22Rv1 (cell line): Measurements from ENCODE around the gene CDYL.

Experiments used
- H3K27ac ChIP-seq: fragments of 450-650 bp; 2 replicates; pipeline ENCODE4 v1.5.1; 2017
- ZFX ChIP-seq: fragments of 450-650 bp; IDR thresholded peaks from 2 replicates; pipeline ENCODE4 v1.6.1; 2017; ENCODE audit warnings: antibody characterized with exemption, borderline replicate concordance
- TF ChIP-seq, protein P1 (sequence below): fragments of 450-650 bp; IDR thresholded peaks from 2 replicates; pipeline ENCODE4 v1.5.1; 2017; ENCODE audit warnings: mild to moderate bottlenecking

The CDYL gene

DNA sequence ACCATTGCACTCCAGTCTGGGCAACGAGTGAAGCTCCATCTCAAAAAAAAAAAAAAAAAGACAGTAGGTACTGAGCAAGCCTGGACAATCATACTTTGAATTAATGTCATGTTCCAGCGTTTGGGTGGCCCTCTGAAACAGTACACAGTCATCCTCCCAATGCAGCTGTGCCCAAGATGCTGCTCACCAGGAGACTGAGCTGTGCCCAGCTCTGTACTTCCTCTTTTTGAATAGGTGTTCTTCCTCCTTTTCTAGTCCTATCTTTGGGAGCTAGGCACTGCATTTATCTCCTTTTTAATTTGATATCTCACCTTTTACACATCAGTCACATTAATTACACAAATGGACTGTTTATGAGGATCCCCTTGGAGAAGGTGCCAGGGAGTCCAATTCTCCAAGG, 126.2 kb downstream of the CDYL start:
- TF ChIP-seq, protein P1, sequence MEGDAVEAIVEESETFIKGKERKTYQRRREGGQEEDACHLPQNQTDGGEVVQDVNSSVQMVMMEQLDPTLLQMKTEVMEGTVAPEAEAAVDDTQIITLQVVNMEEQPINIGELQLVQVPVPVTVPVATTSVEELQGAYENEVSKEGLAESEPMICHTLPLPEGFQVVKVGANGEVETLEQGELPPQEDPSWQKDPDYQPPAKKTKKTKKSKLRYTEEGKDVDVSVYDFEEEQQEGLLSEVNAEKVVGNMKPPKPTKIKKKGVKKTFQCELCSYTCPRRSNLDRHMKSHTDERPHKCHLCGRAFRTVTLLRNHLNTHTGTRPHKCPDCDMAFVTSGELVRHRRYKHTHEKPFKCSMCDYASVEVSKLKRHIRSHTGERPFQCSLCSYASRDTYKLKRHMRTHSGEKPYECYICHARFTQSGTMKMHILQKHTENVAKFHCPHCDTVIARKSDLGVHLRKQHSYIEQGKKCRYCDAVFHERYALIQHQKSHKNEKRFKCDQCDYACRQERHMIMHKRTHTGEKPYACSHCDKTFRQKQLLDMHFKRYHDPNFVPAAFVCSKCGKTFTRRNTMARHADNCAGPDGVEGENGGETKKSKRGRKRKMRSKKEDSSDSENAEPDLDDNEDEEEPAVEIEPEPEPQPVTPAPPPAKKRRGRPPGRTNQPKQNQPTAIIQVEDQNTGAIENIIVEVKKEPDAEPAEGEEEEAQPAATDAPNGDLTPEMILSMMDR = no peak
- TF ChIP-seq ZFX = no peak
- H3K27ac ChIP-seq = no peak overlapping the region

DNA sequence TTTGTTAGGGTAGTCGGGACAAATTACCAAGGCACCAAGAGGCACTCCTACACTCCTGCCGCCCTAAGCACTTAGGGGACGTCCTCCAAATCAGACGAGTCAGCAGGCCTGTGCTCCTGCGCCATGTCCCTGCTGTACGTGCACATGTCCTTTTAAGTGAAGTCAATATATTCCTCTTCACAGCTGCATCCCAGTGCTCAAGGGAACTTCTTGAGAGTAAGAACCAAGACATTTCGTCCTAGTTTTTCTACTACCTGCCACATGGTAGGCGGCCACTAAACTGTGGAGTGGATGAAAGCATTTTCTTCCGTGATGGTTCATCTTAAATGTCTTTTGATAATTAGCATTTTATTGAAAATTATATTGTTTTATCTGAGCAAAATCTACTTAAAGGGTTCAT, 126.9 kb downstream of the CDYL start:
- TF ChIP-seq, protein P1 = no peak
- TF ChIP-seq ZFX = no peak
- no peak overlapping the region for H3K27ac ChIP-seq

DNA sequence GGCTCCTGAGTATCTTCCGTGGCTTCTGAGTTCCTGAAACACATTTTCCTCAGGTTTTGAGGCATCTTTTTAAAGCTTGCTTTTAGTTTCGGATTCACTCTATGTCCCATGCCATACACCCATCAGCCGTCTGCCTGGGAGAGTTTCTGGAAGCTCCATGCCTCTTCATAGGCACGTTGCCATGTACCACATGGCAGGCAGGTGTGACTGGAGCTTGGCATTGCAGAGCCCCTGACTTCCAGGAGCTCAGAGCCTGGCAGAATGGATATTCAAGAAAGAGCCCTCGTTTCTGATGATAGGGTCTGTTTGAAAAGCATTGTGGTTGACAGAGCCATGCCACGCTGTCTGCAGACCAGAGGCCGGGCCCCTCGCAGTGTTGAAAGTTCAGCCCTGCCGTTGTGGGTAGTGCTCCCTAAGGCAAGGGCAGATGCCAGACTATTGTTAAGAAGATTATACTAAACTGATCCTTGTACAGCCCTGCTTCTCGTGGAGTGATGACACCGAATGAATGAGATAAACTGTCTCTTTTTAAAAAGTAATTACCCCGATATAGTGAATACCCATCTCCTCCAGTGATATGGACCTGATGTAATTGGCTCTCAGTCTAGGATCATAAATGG, 127.7 kb downstream of the CDYL start:
- H3K27ac ChIP-seq = no peak overlapping the region
- no peak for TF ChIP-seq ZFX
- TF ChIP-seq, protein P1 = no peak

DNA sequence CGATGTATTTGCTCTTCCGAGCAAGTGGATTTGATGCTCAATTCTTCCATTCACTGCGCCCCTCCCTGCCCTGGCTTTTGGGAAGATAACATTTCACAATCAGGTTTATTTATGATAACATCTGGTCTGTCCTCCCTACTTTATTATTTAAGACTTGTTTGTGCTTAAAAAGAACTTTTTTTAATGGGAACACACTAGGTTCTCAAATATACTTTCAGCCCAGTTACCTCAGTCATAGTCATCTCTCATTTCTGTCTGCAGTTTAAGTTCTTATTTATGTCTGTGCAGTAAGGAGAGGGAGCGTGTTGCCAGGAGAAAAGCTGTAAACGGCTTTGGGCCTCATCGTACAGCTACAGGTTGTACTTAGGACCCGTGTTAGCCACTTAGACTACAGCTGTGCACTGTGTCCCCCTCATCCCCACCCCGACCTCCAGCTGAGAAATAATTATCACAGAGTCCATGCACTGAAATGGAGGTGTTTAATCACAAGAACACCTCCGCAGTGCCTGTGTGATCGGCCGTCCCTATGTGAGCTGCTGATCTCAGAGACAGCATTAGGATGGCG, 128.3 kb downstream of the CDYL start:
- H3K27ac ChIP-seq = no peak overlapping the region
- TF ChIP-seq ZFX = no peak

DNA sequence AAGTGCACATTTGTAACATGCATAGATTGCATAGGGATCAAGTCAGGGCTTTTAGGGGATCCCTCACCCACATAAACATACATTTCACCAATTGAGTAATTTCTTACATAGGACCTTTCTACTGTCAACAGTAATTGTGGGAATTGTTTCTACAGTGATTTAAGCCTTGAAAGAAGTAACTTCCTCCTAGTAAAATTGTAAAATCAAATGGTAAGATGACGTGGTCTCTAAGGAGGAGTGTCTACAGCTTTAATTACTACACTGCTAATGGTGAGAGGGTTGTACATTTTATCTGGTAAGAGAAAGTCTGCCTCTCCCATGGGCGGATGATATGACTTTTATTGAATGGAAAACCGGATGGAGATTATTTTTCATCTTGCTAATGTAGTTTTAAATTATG, 129.6 kb downstream of the CDYL start:
- no peak for TF ChIP-seq ZFX
- TF ChIP-seq, protein P1 = no peak
- no peak overlapping the region for H3K27ac ChIP-seq

DNA sequence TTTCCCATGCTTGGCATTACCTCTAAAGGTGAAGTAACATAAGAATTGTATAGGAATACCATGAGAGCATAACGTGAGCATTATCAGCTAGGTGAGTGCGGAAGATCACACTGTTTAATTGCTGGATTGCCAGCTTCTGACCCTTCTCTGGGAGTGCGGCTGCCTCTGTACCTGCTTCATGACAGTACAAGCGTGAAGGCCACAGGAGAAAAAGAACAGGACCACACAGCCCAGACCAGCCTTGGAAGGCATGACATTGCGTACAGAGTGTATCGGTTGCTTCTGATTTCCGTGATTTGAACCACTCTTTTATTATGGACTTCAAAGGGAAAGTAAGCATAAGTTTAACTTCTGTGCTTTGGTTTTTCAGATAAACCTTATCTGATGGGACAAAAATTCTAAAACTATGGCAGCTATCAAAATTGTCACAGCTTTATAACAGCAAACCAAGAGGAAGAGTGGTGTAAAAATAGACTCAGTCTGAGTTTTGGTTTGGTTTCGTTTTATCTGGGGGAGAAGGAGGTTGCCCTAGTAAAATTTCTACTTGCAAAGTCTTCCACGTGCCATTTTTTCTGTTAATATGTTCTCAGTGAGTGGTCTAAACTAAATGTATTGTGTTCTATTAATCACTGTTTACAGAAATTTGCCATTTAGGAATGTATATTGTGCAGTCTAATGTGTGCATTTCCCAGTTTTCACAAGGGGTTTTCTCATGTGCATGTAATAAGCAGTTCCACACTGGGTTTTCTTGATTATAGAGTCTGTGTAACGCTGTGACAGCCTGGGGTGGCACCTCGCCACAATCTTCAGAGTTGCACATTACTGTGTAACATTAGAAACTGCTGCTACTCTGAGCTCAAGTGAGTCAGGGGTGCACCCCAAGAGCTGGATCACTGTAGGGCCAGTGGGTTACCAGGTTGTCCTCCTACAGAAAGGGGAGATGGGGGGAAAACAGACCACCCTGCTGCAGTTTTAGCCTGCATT, 130.4 kb downstream of the CDYL start:
- TF ChIP-seq, protein P1 = no peak
- no peak for TF ChIP-seq ZFX
- H3K27ac ChIP-seq = no peak overlapping the region

DNA sequence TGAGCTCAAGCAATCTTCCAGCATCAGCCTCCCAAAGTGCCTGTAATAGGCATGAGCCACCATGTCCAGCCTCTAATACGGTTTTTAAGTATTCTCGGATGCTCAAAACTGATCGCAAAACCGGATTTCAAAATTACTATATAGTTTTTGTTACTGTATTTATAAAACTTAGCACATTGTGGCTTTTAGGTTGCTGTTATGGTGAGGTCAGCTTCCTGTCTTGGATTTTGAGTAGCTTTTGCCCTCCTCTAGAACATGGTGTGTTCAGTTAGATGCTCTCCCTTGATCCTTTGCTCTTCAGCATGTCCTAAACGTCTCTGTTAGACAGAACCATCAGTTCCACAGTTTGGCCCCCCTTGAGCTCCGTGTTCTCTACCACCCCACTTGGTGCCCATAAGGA, 131.4 kb downstream of the CDYL start:
- no peak for TF ChIP-seq ZFX
- TF ChIP-seq, protein P1 = no peak
- H3K27ac ChIP-seq = no peak overlapping the region
